Neuron (in vitro differentiated cells): Measurements from ENCODE around the gene ARPIN.
"Not testable (repeated sequence)": the region's sequence is repeated elsewhere in the genome, so short reads cannot be mapped to it uniquely, and the experiment has no call there.

Experiments used
- H2AFZ ChIP-seq: one replicate; pipeline ENCODE4 v1.6.1; 2013; ENCODE audit warnings: low read depth, mild to moderate bottlenecking, inconsistent platforms, low read length, moderate library complexity
- H3K27me3 ChIP-seq: one replicate; pipeline ENCODE4 v1.6.1; 2013; ENCODE audit warnings: low read length; ENCODE audit not compliant: insufficient read depth
- H3K36me3 ChIP-seq: one replicate; pipeline ENCODE4 v1.6.1; 2013; ENCODE audit warnings: low read length; ENCODE audit not compliant: insufficient read depth
- H3K4me1 ChIP-seq: one replicate; pipeline ENCODE4 v1.6.1; 2013; ENCODE audit warnings: low read length; ENCODE audit not compliant: insufficient read depth
- H3K4me3 ChIP-seq: 2 replicates; pipeline ENCODE4 v1.5.1; 2013; ENCODE audit warnings: mild to moderate bottlenecking, low read length, moderate library complexity
- H3K9me3 ChIP-seq: one replicate; pipeline ENCODE4 v1.6.1; 2013; ENCODE audit warnings: low read length

ARPIN gene

DNA sequence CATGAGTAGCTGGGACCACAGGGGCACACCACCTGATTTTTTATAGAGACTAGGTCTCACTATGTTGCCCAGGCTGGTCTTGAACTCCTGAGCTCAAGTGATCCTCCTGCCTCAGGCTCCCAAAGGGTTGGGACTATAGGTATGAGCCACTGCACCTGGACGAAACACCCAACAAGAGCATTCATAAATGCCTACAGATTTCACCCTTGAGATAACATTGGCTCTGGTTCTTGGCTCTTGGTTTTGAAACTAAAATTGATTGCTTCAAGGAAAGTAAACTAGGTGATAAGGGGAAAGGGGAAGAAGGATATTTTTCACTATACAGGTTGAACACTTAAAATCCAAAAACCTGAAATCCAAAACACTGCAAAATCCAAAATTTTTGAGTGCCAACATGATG, 29.2 kb downstream of the ARPIN start:
- Histone ChIP-seq H2AFZ (no peak overlapping the region), H3K36me3 (peaks cover 34% of the 10 kb centered on the region), H3K9me3 (no peaks in the 10 kb centered on the region), H3K4me3 (no peak overlapping the region), H3K27me3 (no peaks in the 10 kb centered on the region), H3K4me1 (no peaks in the 10 kb centered on the region)

DNA sequence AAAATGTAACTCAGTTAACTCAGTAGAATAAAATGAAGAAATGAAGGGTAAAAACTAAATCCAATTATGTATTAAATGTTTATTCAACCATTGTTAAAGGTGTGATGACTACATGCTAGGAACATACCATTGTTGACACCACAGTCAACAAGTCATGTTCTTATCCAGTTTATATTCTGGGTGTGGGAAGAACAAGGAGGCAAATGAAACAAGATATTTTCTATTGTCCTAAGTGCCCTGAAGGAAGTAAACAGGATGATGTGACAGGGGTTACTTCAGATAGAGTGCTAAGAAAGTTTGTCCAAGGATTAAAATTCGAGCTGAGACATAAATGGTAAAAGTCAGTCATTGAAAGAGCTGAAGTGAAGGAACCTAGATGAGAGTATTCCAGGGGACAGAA, 32.0 kb downstream of the ARPIN start:
- H3K9me3 ChIP-seq, result no peaks in the 10 kb centered on the region
- no peak overlapping the region for H2AFZ ChIP-seq
- H3K4me1 ChIP-seq, result no peaks in the 10 kb centered on the region
- peaks cover 25% of the 10 kb centered on the region for H3K36me3 ChIP-seq
- no peaks in the 10 kb centered on the region for H3K27me3 ChIP-seq
- H3K4me3 ChIP-seq, result no peak overlapping the region

DNA sequence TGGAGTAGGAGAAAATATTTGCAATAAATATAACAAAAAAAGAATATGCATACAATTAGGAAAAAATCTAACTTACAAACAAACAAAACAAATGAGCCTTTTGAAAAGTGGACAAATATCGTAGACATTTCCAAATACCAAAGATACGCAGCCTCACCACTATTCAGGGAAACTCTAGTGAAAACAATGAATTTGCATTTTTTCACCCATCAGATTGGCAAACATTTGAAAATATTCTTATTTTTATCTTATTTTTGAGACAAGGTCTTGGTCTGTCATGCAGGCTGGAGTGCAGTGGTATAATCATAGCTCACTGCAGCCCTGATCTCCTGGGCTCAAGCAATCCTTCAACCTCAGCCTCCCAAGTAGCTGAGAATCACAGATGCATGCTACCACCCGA, 34.4 kb downstream of the ARPIN start:
- Histone ChIP-seq H3K4me1 (no peaks in the 10 kb centered on the region), H3K4me3 (no peak overlapping the region), H3K27me3 (no peaks in the 10 kb centered on the region), H2AFZ (no peak overlapping the region), H3K9me3 (no peaks in the 10 kb centered on the region), H3K36me3 (peaks cover 22% of the 10 kb centered on the region)

DNA sequence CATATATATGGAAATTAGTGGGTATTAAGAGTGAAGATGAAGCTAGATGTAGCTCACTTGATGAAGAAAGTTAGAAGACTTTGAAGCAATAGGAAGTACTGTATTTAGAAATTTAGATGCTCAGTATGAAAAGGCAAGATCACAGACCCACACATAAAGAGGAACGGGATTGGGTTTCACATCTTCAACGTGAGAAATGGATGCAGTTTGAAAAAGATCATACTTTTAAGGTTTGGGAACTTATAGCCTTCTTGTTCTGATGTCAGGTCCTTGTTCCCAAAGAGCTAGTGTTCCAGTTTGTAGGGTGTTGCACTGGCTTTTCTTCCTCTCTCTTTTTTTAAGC, 35.7 kb downstream of the ARPIN start:
- Histone ChIP-seq H3K27me3 (no peaks in the 10 kb centered on the region), H2AFZ (no peak overlapping the region), H3K9me3 (no peaks in the 10 kb centered on the region), H3K4me3 (no peak overlapping the region), H3K36me3 (peaks cover 25% of the 10 kb centered on the region), H3K4me1 (no peaks in the 10 kb centered on the region)

DNA sequence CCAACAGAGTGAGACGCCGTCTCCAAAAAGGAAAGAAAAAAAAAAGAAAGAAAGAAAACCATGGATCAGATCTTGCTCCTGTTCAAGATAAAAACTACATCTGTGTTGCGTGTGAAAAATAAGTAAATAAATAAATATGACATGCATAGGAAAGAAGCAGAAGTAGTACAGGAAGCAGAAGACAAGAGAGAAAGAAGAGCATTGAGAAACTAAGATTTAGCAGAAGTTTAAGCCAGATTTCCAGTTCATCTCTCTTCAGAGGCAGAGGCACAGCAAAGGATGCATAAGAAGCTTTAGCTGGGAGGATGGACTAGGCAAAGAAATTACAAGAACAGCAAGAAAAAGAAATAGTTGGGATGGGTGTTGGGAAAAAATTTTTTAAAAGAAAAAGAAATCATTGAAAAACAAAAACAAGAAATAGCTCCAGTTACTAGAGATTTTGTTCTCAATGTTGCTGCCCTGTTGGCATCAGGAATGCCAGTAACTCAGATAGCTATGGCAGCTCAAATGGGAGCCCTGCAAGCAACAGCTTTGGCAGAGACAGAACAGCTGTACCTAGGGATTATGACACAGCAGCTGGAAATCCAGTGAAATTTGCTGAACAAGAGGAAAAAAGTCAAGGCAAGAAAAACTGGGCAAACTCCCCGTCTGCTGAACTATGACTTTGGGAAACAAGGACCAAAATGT, 36.2 kb downstream of the ARPIN start:
- Histone ChIP-seq H3K27me3 (no peaks in the 10 kb centered on the region), H3K4me1 (no peaks in the 10 kb centered on the region), H3K4me3 (no peak overlapping the region), H2AFZ (no peak overlapping the region), H3K9me3 (no peaks in the 10 kb centered on the region), H3K36me3 (peaks cover 29% of the 10 kb centered on the region)

DNA sequence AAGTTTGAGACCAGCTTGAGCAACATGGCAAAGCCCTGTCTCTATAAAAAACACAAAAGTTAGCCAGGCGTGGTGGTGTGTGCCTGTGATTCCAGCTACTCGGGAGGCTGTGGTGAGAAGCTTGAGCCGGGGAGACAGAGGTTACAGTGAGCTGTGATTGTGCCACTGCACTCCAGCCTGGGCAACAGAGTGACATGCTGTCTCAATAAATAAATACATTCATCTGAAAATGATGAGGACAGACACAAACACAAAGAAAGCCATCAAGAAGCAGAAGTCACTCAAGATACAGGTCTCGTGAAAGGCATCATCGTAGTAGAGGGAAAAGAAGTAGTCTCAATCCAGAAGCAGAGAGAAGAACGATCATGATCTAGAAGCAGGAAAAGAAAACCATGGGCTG, 37.0 kb downstream of the ARPIN start:
- Histone ChIP-seq H3K9me3 (no peaks in the 10 kb centered on the region), H3K36me3 (peaks cover 37% of the 10 kb centered on the region), H3K27me3 (no peaks in the 10 kb centered on the region), H3K4me3 (no peak overlapping the region), H3K4me1 (no peaks in the 10 kb centered on the region), H2AFZ (no peak overlapping the region)

DNA sequence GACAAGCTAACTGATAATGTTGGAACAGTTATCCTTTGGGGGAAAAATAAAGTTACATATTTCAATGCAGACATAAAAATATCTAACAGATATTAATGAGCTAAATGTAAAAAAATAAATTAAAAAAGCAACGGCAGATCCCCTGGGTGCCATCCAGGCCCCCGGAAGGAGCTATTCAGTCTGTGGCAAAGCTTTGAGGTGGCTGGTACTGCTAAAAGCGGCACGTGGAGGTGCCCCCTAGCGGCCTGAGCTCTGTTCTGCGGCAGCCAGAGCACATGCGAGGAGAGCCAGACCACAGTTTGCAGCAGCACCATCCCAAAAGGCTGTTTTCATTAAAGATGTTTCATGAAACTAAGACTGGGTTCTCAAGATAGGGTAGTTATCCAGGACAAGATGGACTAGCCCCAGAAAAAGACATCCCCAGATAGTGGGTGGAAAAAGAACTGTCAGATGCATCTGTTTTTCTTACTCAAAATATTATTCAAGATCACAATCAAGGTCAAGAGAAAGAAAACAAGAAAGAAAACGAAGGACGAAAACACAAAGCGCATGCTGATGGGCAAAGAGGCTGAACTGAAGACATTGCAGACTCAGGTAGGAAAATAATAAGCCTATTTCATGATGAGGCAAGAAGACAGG, 37.7 kb downstream of the ARPIN start:
- H3K36me3 ChIP-seq, result peaks cover 44% of the 10 kb centered on the region

DNA sequence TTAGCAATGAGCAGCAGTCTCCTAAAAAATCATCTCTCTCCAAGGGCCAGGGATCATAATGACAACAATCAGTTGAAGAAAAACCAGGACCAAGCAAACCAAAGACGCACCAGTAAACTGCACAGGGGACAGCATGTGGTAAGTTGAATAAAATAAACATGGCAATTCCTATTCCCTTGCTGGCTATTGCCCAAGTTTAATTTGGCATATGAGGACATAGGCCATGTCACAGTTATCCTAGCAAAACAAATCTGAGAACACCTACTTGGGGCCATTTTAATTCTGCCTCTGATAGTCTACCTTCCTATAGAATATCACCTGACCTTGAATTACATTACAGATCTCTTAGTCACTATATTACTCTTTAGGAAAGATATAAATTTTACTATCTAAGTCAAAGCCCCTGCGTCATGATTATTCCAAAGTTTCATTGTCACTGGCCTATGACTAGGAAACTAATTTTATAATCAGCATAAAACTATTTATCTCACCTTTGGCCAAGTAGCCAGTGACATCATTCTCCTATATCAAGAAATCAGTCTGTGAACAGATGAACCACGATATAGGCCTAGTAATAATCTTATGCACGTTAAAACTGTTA, 42.0 kb downstream of the ARPIN start:
- H2AFZ ChIP-seq, result no peak overlapping the region

More for the DNA sequence above, 37.7 kb downstream of the ARPIN start:
- no peak overlapping the region for H2AFZ ChIP-seq
- no peaks in the 10 kb centered on the region for H3K27me3 ChIP-seq
- H3K4me1 ChIP-seq, result no peaks in the 10 kb centered on the region
- H3K9me3 ChIP-seq, result peaks cover 2% of the 10 kb centered on the region
- no peak overlapping the region for H3K4me3 ChIP-seq

DNA sequence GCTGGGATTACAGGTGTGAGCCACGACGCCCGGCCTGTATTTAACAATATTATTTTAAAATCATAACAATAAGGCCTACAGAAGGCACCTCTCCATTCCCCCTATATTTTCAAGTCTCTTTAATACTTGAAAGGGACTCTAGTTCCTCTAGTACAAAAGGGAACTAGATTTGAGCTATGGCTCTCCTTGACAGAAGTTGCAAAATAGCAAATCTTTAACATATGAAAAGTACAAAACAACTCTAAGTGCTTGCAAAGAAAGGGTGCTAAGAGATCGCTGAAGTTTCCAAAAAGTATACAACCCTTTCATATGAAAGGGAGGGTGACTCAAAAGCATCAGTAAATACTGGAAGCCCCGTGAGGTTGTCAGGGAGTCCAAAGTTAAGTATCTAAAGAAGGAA, 42.7 kb downstream of the ARPIN start:
- Histone ChIP-seq H3K9me3 (peaks cover 4% of the 10 kb centered on the region), H3K4me3 (no peak overlapping the region), H3K4me1 (no peaks in the 10 kb centered on the region), H3K27me3 (no peaks in the 10 kb centered on the region), H3K36me3 (peaks cover 40% of the 10 kb centered on the region), H2AFZ (no peak overlapping the region)

More for the DNA sequence above, 42.0 kb downstream of the ARPIN start:
- no peaks in the 10 kb centered on the region for H3K27me3 ChIP-seq
- H3K4me1 ChIP-seq, result no peaks in the 10 kb centered on the region
- peaks cover 36% of the 10 kb centered on the region for H3K36me3 ChIP-seq
- H3K4me3 ChIP-seq, result no peak overlapping the region
- peaks cover 4% of the 10 kb centered on the region for H3K9me3 ChIP-seq

DNA sequence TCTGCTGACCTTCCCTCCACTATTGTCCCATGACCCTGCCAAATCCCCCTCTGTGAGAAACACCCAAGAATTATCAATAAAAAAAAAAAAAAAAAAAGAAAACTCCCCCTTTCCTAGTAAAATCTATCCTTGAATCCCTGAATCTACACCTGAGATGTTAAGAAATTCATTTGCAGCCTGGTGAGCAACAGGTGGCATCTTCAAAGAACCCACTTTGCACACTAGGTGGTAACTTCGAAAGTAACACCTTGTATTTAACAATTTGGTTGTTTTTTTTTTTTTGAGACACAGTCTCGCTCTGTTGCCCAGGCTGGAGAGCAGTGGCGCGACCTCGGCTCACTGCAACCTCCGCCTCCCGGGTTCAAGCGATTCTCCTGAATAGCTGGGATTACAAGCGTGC, 43.3 kb downstream of the ARPIN start:
- not testable (repeated sequence) for H3K27me3 ChIP-seq, H3K9me3 ChIP-seq

DNA sequence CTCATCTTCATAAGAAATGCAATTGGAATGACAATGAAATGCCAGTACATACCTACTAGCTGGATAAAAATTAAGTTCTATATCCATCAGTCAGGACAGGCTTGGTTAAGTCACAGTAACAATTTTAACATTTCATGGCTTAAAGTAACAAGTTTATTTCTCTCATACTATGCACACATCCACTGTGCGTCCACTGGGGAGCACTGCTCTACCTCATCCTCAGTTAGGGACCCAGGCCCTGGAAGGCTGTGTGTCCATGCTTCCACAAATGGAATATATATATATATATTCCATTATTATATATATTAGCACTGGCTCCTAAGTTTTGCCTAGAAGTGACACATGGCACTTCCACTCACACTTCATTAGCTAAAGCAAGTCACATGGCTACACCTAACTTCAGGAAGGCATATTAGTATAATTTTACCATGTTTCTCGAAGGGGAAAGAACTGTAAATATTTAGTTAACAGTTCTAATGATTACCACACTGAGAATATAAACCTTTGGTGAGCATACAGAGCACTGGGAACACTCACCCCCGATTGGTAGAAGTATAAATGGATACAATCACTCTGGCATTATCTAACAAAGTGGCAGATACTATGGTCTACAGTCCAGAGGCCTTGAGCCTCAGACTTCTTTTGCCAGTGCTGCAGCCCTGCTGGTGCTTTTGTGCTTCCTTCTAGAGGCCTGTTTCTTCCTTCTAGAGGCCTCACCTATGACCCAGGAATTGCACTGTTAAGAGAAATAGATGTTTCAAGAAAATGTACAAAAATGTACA, 47.6 kb downstream of the ARPIN start:
- H3K27me3 ChIP-seq, result no peaks in the 10 kb centered on the region
- peaks cover 3% of the 10 kb centered on the region for H3K9me3 ChIP-seq
- H3K36me3 ChIP-seq, result peaks cover 45% of the 10 kb centered on the region
- no peak overlapping the region for H3K4me3 ChIP-seq
- H3K4me1 ChIP-seq, result no peaks in the 10 kb centered on the region
- H2AFZ ChIP-seq, result no peak overlapping the region

More for the DNA sequence above, 43.3 kb downstream of the ARPIN start:
- not testable (repeated sequence) for H3K4me3 ChIP-seq, H2AFZ ChIP-seq, H3K4me1 ChIP-seq
- H3K36me3 ChIP-seq, result peaks cover 41% of the 10 kb centered on the region

DNA sequence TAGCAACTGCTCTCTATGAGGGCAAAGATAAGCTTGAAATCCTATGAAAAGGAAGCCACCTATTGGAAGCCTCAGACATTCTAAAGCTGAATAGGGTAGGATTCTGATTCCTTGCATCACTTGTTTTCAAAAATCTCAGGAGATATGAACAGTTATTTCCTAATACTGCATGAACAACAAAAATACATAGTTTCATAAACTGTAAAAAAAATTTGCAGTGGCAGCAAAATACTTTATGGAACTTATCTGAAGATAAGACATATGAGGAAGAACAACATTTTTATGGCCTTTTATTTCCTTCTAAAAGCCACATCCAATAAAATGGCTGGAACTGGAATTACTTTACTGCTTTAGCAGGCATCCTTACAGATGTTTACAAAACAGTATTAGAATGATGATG, 48.8 kb downstream of the ARPIN start:
- Histone ChIP-seq H3K4me3 (no peak overlapping the region), H3K9me3 (no peaks in the 10 kb centered on the region), H3K27me3 (no peaks in the 10 kb centered on the region), H3K4me1 (no peaks in the 10 kb centered on the region), H2AFZ (no peak overlapping the region), H3K36me3 (peaks cover 38% of the 10 kb centered on the region)

DNA sequence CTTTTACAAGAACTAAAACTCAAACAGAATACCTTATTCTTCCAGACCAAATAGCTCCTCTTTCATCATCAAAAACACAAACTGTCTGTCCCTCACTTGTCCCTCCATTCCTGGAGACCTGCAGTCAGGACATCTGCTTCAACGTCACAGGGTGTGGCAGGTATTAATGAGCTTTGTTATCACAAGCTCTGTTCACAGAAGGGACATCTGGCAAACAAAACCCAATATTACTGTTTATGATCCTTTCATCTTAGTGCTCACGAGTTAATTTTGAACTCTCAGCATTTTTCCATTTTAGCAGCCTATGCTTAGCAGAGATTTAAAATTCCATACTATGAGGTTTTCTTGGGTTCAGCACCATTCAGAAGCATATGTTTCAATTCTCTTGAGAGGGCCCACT, 51.9 kb downstream of the ARPIN start:
- no peaks in the 10 kb centered on the region for H3K4me1 ChIP-seq
- H3K9me3 ChIP-seq, result no peaks in the 10 kb centered on the region
- no peak overlapping the region for H2AFZ ChIP-seq
- H3K4me3 ChIP-seq, result no peak overlapping the region
- peaks cover 48% of the 10 kb centered on the region for H3K36me3 ChIP-seq
- H3K27me3 ChIP-seq, result no peaks in the 10 kb centered on the region
